GM20000 (cell line): Measurements from ENCODE around the gene SPRR2E.

Source experiments
- DNase-seq: peaks from one replicate; pipeline ENCODE4 v3.0.0; 2012; ENCODE audit warnings: low spot score
- CTCF ChIP-seq: IDR thresholded peaks from 2 replicates; pipeline ENCODE4 v1.5.1; 2012; ENCODE audit warnings: mild to moderate bottlenecking, control low read depth; ENCODE audit errors: extremely low read depth, missing control alignments

SPRR2E gene

GRCh38 chr1:153095764-153096163 is 1.4 kb upstream of the SPRR2E start:
- no peak for TF ChIP-seq CTCF
- no peak for DNase-seq

GRCh38 chr1:153087652-153088051 is 6.7 kb downstream of the SPRR2E start:
- TF ChIP-seq CTCF = no peak
- DNase-seq = no peak

GRCh38 chr1:153081736-153082135 is 12.6 kb downstream of the SPRR2E start:
- TF ChIP-seq CTCF = no peak

GRCh38 chr1:153072806-153073726 is 21.3 kb downstream of the SPRR2E start:
- DNase-seq = no peak
- TF ChIP-seq CTCF = no peak

More at GRCh38 chr1:153081736-153082135, 12.6 kb downstream of the SPRR2E start:
- no peak for DNase-seq

- no peak for TF ChIP-seq CTCF
- DNase-seq = no peak
These were observed 22.8 kb downstream of the SPRR2E start, which contains the start of gene SPRR2B for GRCh38 chr1:153071511-153071910. Gene SPRR2B (minus strand): TSS chr1:153071611. CDS start chr1:153070839, 772 bp downstream.

- TF ChIP-seq CTCF = no peak
- no peak for DNase-seq
These were observed 24.1 kb downstream of the SPRR2E start for GRCh38 chr1:153070243-153070642.
